ENCODE measurements around the gene ATIC.

DNA sequence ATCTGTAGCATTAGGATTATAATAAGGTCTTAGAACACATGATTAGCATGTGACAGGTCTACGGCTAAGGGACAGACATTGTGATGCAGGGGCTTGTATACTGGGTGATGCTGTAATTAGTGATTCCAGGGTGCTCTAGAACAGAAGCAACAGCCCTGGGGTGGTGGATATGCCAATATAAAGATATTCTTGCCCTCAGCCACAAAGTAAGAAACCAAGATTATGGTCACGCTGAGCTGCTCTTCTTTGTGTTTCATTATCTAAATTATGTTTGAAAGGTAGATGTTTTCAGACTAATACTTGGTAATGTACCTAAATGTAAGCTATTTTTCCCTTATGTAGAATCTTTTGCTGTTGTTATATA, 78.7 kb downstream of the ATIC start:
- TF ChIP-seq, protein P1, sequence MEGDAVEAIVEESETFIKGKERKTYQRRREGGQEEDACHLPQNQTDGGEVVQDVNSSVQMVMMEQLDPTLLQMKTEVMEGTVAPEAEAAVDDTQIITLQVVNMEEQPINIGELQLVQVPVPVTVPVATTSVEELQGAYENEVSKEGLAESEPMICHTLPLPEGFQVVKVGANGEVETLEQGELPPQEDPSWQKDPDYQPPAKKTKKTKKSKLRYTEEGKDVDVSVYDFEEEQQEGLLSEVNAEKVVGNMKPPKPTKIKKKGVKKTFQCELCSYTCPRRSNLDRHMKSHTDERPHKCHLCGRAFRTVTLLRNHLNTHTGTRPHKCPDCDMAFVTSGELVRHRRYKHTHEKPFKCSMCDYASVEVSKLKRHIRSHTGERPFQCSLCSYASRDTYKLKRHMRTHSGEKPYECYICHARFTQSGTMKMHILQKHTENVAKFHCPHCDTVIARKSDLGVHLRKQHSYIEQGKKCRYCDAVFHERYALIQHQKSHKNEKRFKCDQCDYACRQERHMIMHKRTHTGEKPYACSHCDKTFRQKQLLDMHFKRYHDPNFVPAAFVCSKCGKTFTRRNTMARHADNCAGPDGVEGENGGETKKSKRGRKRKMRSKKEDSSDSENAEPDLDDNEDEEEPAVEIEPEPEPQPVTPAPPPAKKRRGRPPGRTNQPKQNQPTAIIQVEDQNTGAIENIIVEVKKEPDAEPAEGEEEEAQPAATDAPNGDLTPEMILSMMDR (IDR thresholded peaks at IDR 0.05 in 8 of 11, conservative IDR thresholded peaks at IDR 0.05 in 3 of 11): no peak
- TF ChIP-seq POLR2A (IDR thresholded peaks at IDR 0.05) (no peak), POLR2AphosphoS5 (IDR thresholded peaks at IDR 0.05) (no peak)
